Gastroesophageal sphincter (tissue), 4 donors: ENCODE results near the gene SGPP2. TPM values are rescaled to one million over a fixed set of nuclear protein-coding genes. Genes with fewer than 3 reads are reported as not detected.

Experiments used
- ATAC-seq: fragments of 150-250 bp; one replicate; pipeline ENCODE4 v1.9.1; 2016; ENCODE audit warnings: mild to moderate bottlenecking, moderate library complexity
- H3K27ac ChIP-seq, 4 donors: fragments of 200-600 bp; sonication (generic) in 3 of 4; 1 replicate in 3 of 4; 2 replicates in 1 of 4; pipeline ENCODE4 v1.5.1; 2016 to 2019
- H3K27me3 ChIP-seq: fragments of 200-600 bp; sonication (generic); one replicate; pipeline ENCODE4 v1.5.1; 2019
- H3K36me3 ChIP-seq, 2 donors: fragments of 200-600 bp; sonication (generic); one replicate each; pipeline ENCODE4 v1.5.1; 2019; ENCODE audit warnings: control low read depth in 1 of 2
- H3K4me1 ChIP-seq, 3 donors: fragments of 200-600 bp; sonication (generic); 1 replicate in 2 of 3; 2 replicates in 1 of 3; pipeline ENCODE4 v1.5.1; 2016 to 2019; ENCODE audit warnings: control low read depth in 2 of 3
- H3K4me3 ChIP-seq, 2 donors: fragments of 200-600 bp; sonication (generic); one replicate each; pipeline ENCODE4 v1.5.1; 2019; ENCODE audit warnings: mild to moderate bottlenecking in 1 of 2, moderate library complexity in 1 of 2
- H3K9me3 ChIP-seq, 3 donors: fragments of 200-600 bp; sonication (generic); one replicate each; pipeline ENCODE4 v1.5.1; 2017 to 2019; ENCODE audit warnings: control low read depth in 2 of 3
- EP300 ChIP-seq: sonication (generic); formaldehyde crosslinking; IDR thresholded peaks from one replicate; pipeline ENCODE4 v1.6.1; 2017; ENCODE audit warnings: antibody characterized with exemption, mild to moderate bottlenecking
- POLR2A ChIP-seq, 2 donors: fragments of 450-650 bp; IDR thresholded peaks; one replicate each; pipeline ENCODE4 v1.6.1; 2017; ENCODE audit warnings: antibody characterized with exemption in 2 of 2, mild to moderate bottlenecking in 2 of 2, moderate library complexity in 1 of 2
- POLR2AphosphoS5 ChIP-seq: sonication (generic); formaldehyde crosslinking; IDR thresholded peaks from one replicate; pipeline ENCODE4 v1.6.1; 2017; ENCODE audit warnings: antibody characterized with exemption
- WGBS, 2 donors: methylation state at CpG; one replicate each; pipeline ENCODE4 v1.1.5; 2018; ENCODE audit warnings: low coverage in 1 of 2; 5-methylcytosine and 5-hydroxymethylcytosine counted together
- total RNA-seq, 4 donors: library from RNA; depleted of rRNA; stranded (reverse); fragments of >200 nt; gene quantifications; one replicate each; pipeline ENCODE4 v1.1.0, GENCODE V29; 2016
- TF ChIP-seq, protein P1 (sequence below), 4 experiments: fragments of 200-600 bp in 2 of 4; fragments of 450-650 bp in 2 of 4; sonication (generic) in 1 of 4; IDR thresholded peaks; one replicate each; pipeline ENCODE4 v1.5.1; 2017 to 2019; ENCODE audit warnings: antibody characterized with exemption in 4 of 4, mild to moderate bottlenecking in 2 of 4, moderate library complexity in 2 of 4

SGPP2 gene
- total RNA-seq, 4 donors from 2014 or later = 0.89 to 1.8 (median 1.2) TPM; not detected in 1

DNA sequence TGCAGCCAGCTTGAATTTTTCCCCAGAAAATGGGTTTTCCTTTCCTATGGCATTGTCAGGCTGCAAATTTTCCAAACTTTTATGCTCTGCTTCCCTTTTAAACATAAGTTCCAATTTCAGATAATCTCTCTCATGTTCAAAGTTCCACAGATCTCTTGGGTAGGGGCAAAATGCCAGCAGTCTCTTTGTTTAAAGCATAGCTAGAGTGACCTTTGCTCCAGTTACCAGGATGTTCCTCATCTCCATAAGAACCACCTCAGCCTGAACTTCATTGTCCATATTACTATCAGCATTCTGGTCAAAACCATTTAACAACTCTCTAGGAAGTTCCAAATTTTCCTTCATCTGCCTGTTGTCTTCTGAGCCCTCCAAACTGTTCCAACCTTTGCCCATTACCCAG lies 68.3 kb downstream of the SGPP2 start:
- H3K27me3 ChIP-seq = no peaks in the 10 kb centered on the region
- H3K27ac ChIP-seq = no peak overlapping the region
- no peaks in the 10 kb centered on the region for H3K36me3 ChIP-seq
- ATAC-seq = no peak
- TF ChIP-seq POLR2A (IDR thresholded peaks at IDR 0.05) (no peak), EP300 (no peak), POLR2AphosphoS5 (no peak)
- TF ChIP-seq, protein P1, sequence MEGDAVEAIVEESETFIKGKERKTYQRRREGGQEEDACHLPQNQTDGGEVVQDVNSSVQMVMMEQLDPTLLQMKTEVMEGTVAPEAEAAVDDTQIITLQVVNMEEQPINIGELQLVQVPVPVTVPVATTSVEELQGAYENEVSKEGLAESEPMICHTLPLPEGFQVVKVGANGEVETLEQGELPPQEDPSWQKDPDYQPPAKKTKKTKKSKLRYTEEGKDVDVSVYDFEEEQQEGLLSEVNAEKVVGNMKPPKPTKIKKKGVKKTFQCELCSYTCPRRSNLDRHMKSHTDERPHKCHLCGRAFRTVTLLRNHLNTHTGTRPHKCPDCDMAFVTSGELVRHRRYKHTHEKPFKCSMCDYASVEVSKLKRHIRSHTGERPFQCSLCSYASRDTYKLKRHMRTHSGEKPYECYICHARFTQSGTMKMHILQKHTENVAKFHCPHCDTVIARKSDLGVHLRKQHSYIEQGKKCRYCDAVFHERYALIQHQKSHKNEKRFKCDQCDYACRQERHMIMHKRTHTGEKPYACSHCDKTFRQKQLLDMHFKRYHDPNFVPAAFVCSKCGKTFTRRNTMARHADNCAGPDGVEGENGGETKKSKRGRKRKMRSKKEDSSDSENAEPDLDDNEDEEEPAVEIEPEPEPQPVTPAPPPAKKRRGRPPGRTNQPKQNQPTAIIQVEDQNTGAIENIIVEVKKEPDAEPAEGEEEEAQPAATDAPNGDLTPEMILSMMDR (IDR thresholded peaks at IDR 0.05) = no peak
- H3K4me1 ChIP-seq = no peaks in the 10 kb centered on the region
- no peak overlapping the region for H3K4me3 ChIP-seq
- H3K9me3 ChIP-seq = no peaks in the 10 kb centered on the region

GRCh38 chr2:222494104-222494739 lies 69.9 kb downstream of the SGPP2 start:
- Histone ChIP-seq H3K4me3 (no peak overlapping the region), H3K9me3 (no peaks in the 10 kb centered on the region), H3K4me1 (no peaks in the 10 kb centered on the region), H3K27ac (no peak overlapping the region), H3K27me3 (no peaks in the 10 kb centered on the region), H3K36me3 (no peaks in the 10 kb centered on the region)
- peak; percentile 60 for ATAC-seq
- 59 to 75% methylated on average over 7 to 8 of the region's 11 CpGs for WGBS, 2 donors
- TF ChIP-seq, protein P1 (IDR thresholded peaks at IDR 0.05) = no peak
- TF ChIP-seq POLR2A (IDR thresholded peaks at IDR 0.05) = no peak
- TF ChIP-seq POLR2AphosphoS5 = no peak
- no peak for TF ChIP-seq EP300

DNA sequence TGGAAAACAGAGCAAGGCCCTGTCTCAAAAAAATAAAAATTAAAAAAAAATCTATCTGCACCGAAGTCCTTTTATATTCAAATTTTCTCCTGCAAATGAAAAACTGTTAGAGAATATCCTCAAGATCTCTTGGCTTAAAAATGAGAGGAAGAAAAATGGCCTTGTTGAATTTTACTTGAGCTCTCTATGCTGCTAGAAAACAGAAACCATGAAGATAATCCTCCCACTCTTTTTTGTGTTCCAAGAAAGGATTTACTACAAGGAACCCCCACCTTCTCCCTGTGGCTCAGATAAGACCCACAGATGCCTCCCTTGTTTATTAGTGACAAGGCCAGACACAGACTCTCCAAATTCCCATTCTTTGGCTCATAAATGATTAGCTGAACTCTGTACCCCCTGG lies 71.0 kb downstream of the SGPP2 start:
- TF ChIP-seq, protein P1 (IDR thresholded peaks at IDR 0.05) = no peak
- no peak for TF ChIP-seq EP300
- no peak for TF ChIP-seq POLR2AphosphoS5
- no peak for TF ChIP-seq POLR2A (IDR thresholded peaks at IDR 0.05)
- WGBS, 2 donors = 38% methylated on average over 1 of the region's 1 CpG; no CpG with 5 or more reads in 1 of the 2 donors
- no peaks in the 10 kb centered on the region for H3K27me3 ChIP-seq
- no peaks in the 10 kb centered on the region for H3K9me3 ChIP-seq
- H3K36me3 ChIP-seq = no peaks in the 10 kb centered on the region
- H3K4me3 ChIP-seq = no peak overlapping the region
- ATAC-seq = no peak
- no peaks in the 10 kb centered on the region for H3K4me1 ChIP-seq
- no peak overlapping the region for H3K27ac ChIP-seq

GRCh38 chr2:222499226-222499625 lies 74.9 kb downstream of the SGPP2 start:
- H3K27me3 ChIP-seq = no peaks in the 10 kb centered on the region
- H3K36me3 ChIP-seq = no peaks in the 10 kb centered on the region
- no peak overlapping the region for H3K27ac ChIP-seq
- no peaks in the 10 kb centered on the region for H3K4me1 ChIP-seq
- WGBS, 2 donors = 80 to 84% methylated on average over 1 to 2 of the region's 3 CpGs
- TF ChIP-seq POLR2A (IDR thresholded peaks at IDR 0.05) = no peak
- TF ChIP-seq EP300 = no peak
- no peak overlapping the region for H3K4me3 ChIP-seq
- no peaks in the 10 kb centered on the region for H3K9me3 ChIP-seq
- ATAC-seq = no peak

GRCh38 chr2:222504191-222504590 lies 79.8 kb downstream of the SGPP2 start:
- WGBS, 2 donors = 63 to 75% methylated on average over 3 to 4 of the region's 8 CpGs
- TF ChIP-seq, protein P1 (IDR thresholded peaks at IDR 0.05) = no peak
- TF ChIP-seq POLR2AphosphoS5 = no peak
- no peak for TF ChIP-seq POLR2A (IDR thresholded peaks at IDR 0.05)
- TF ChIP-seq EP300 = no peak
- Histone ChIP-seq H3K9me3 (no peaks in the 10 kb centered on the region), H3K4me1 (no peaks in the 10 kb centered on the region), H3K4me3 (no peak overlapping the region), H3K27ac (no peak overlapping the region), H3K27me3 (no peaks in the 10 kb centered on the region), H3K36me3 (no peaks in the 10 kb centered on the region)
- ATAC-seq = no peak
